ENCODE results near the gene TWF1. TPM values are rescaled to one million over a fixed set of nuclear protein-coding genes. Genes with fewer than 3 reads are reported as not detected.

Gene TWF1
- total RNA-seq, 1 experiment from 2014 or later, result 28.4 TPM

DNA sequence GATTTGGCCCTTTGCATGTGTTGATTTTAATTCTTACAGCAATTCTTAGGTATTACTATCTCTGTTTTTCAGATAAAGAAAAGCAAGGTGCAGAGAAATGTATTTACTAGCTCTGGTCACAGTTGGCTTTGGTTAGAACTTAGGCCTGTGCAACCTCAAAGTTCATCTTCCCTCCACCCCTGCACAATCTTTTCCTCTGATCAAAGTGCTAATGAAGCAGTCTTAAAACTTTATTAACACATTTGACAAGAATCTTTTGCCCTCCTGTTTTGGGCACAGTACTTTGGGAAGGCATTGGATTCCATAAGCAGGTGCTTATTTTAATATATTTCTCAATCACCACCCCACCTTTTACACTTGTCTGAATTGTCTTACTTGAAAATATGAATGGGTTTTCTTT, 44.6 kb downstream of the TWF1 start:
- POLR2A ChIA-PET, result interaction anchor here (1.5 kb wide), 1 partner anchor 44 kb away, joined by 5 read pairs; the partner anchor contains the start of gene TWF1

DNA sequence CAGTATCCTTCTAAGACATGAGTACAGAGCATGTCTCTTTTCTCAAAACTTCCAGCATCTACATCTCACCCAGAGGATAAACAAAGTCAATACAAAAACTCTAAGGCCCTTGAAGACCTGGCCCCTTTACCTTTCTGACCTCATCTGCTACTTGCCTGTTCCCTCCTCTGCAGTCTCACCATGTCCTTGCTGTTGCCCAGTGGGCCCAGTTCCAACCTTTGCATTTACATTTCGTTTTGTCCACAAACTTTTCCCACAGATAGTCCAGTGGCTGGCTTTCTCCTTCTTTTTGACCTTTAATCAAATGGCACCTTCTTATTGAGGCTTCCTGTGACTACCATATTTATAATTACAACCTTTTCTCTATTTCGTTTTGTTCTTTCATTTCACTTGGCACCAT, 45.7 kb downstream of the TWF1 start:
- Mint-ChIP-seq H3K4me1 (peaks cover 53% of the 10 kb centered on the region), H3K36me3 (no peaks in the 10 kb centered on the region), H3K27ac (peak overlapping the region; percentile 47), H3K9me3 (no peaks in the 10 kb centered on the region), H3K4me3 (peak overlapping the region; percentile 87), H3K27me3 (ENCODE audit: low read depth) (no peaks in the 10 kb centered on the region)
- ATAC-seq (no peak), DNase-seq (ENCODE audit: low spot score) (no peak)
- ChIA-PET POLR2A (interaction anchor here (0.5 to 0.7 kb wide), 2 partner anchors 29 to 1523 kb away, joined by 3 to 5 read pairs; no protein-coding TSS in a partner anchor), CTCF (no interaction called here)
- TF ChIP-seq, protein P1, sequence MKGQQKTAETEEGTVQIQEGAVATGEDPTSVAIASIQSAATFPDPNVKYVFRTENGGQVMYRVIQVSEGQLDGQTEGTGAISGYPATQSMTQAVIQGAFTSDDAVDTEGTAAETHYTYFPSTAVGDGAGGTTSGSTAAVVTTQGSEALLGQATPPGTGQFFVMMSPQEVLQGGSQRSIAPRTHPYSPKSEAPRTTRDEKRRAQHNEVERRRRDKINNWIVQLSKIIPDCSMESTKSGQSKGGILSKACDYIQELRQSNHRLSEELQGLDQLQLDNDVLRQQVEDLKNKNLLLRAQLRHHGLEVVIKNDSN (CRISPR knock-in tag; IDR thresholded peaks at IDR 0.05), result no peak
- TF ChIP-seq PRRX2 (CRISPR knock-in tag; IDR thresholded peaks at IDR 0.05) (no peak), SP1 (CRISPR knock-in tag; conservative IDR thresholded peaks at IDR 0.05) (no peak), ZNF423 (CRISPR knock-in tag; IDR thresholded peaks at IDR 0.05) (no peak), MXD4 (CRISPR knock-in tag; IDR thresholded peaks at IDR 0.05; ENCODE audit: borderline replicate concordance) (no peak), GABPB1 (CRISPR knock-in tag; IDR thresholded peaks at IDR 0.05) (no peak), ELF4 (CRISPR knock-in tag; IDR thresholded peaks at IDR 0.05; ENCODE audit: low read depth) (no peak), RELA (CRISPR knock-in tag; IDR thresholded peaks at IDR 0.05; ENCODE audit: borderline replicate concordance) (no peak)
- TF ChIP-seq, protein P2, sequence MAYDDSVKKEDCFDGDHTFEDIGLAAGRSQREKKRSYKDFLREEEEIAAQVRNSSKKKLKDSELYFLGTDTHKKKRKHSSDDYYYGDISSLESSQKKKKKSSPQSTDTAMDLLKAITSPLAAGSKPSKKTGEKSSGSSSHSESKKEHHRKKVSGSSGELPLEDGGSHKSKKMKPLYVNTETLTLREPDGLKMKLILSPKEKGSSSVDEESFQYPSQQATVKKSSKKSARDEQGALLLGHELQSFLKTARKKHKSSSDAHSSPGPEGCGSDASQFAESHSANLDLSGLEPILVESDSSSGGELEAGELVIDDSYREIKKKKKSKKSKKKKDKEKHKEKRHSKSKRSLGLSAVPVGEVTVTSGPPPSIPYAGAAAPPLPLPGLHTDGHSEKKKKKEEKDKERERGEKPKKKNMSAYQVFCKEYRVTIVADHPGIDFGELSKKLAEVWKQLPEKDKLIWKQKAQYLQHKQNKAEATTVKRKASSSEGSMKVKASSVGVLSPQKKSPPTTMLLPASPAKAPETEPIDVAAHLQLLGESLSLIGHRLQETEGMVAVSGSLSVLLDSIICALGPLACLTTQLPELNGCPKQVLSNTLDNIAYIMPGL (CRISPR knock-in tag; IDR thresholded peaks at IDR 0.05), result no peak

More for the DNA sequence above, 44.6 kb downstream of the TWF1 start:
- no peak for ATAC-seq
- H3K4me3 Mint-ChIP-seq, result no peak overlapping the region; the same call in 1 of the 2 replicates
- no peak for DNase-seq (ENCODE audit: low spot score)
- H3K36me3 Mint-ChIP-seq, result no peaks in the 10 kb centered on the region
- H3K27ac Mint-ChIP-seq, result no peak overlapping the region
- no peaks in the 10 kb centered on the region for H3K9me3 Mint-ChIP-seq
- no peaks in the 10 kb centered on the region for H3K27me3 Mint-ChIP-seq (ENCODE audit: low read depth)
- H3K4me1 Mint-ChIP-seq, result peaks cover 53% of the 10 kb centered on the region
- no peak for TF ChIP-seq GTF2I (CRISPR knock-in tag; conservative IDR thresholded peaks at IDR 0.05)
- TF ChIP-seq SOX15 (CRISPR knock-in tag; IDR thresholded peaks at IDR 0.05), result no peak
- TF ChIP-seq, protein P3, sequence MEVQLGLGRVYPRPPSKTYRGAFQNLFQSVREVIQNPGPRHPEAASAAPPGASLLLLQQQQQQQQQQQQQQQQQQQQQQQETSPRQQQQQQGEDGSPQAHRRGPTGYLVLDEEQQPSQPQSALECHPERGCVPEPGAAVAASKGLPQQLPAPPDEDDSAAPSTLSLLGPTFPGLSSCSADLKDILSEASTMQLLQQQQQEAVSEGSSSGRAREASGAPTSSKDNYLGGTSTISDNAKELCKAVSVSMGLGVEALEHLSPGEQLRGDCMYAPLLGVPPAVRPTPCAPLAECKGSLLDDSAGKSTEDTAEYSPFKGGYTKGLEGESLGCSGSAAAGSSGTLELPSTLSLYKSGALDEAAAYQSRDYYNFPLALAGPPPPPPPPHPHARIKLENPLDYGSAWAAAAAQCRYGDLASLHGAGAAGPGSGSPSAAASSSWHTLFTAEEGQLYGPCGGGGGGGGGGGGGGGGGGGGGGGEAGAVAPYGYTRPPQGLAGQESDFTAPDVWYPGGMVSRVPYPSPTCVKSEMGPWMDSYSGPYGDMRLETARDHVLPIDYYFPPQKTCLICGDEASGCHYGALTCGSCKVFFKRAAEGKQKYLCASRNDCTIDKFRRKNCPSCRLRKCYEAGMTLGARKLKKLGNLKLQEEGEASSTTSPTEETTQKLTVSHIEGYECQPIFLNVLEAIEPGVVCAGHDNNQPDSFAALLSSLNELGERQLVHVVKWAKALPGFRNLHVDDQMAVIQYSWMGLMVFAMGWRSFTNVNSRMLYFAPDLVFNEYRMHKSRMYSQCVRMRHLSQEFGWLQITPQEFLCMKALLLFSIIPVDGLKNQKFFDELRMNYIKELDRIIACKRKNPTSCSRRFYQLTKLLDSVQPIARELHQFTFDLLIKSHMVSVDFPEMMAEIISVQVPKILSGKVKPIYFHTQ (CRISPR knock-in tag; IDR thresholded peaks at IDR 0.05), result no peak
- TF ChIP-seq, protein P4, sequence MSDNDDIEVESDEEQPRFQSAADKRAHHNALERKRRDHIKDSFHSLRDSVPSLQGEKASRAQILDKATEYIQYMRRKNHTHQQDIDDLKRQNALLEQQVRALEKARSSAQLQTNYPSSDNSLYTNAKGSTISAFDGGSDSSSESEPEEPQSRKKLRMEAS (CRISPR knock-in tag; IDR thresholded peaks at IDR 0.05), result no peak
- TF ChIP-seq ZBTB21 (CRISPR knock-in tag; IDR thresholded peaks at IDR 0.05; ENCODE audit: borderline replicate concordance), result no peak
- no peak for TF ChIP-seq ESRRA (CRISPR knock-in tag; IDR thresholded peaks at IDR 0.05; ENCODE audit: borderline replicate concordance)
- TF ChIP-seq, protein P1 (CRISPR knock-in tag; IDR thresholded peaks at IDR 0.05), result no peak
- TF ChIP-seq, protein P5, sequence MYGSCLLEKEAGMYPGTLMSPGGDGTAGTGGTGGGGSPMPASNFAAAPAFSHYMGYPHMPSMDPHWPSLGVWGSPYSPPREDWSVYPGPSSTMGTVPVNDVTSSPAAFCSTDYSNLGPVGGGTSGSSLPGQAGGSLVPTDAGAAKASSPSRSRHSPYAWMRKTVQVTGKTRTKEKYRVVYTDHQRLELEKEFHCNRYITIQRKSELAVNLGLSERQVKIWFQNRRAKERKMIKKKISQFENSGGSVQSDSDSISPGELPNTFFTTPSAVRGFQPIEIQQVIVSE (CRISPR knock-in tag; IDR thresholded peaks at IDR 0.05; ENCODE audit: borderline replicate concordance), result no peak
- TF ChIP-seq IRF2 (CRISPR knock-in tag; IDR thresholded peaks at IDR 0.05; ENCODE audit: borderline replicate concordance, low read depth), result no peak
- TF ChIP-seq FOXJ3 (CRISPR knock-in tag; IDR thresholded peaks at IDR 0.05; ENCODE audit: borderline replicate concordance), result no peak
- TF ChIP-seq ATF1 (CRISPR knock-in tag; IDR thresholded peaks at IDR 0.05), result no peak
- TF ChIP-seq, protein P6, sequence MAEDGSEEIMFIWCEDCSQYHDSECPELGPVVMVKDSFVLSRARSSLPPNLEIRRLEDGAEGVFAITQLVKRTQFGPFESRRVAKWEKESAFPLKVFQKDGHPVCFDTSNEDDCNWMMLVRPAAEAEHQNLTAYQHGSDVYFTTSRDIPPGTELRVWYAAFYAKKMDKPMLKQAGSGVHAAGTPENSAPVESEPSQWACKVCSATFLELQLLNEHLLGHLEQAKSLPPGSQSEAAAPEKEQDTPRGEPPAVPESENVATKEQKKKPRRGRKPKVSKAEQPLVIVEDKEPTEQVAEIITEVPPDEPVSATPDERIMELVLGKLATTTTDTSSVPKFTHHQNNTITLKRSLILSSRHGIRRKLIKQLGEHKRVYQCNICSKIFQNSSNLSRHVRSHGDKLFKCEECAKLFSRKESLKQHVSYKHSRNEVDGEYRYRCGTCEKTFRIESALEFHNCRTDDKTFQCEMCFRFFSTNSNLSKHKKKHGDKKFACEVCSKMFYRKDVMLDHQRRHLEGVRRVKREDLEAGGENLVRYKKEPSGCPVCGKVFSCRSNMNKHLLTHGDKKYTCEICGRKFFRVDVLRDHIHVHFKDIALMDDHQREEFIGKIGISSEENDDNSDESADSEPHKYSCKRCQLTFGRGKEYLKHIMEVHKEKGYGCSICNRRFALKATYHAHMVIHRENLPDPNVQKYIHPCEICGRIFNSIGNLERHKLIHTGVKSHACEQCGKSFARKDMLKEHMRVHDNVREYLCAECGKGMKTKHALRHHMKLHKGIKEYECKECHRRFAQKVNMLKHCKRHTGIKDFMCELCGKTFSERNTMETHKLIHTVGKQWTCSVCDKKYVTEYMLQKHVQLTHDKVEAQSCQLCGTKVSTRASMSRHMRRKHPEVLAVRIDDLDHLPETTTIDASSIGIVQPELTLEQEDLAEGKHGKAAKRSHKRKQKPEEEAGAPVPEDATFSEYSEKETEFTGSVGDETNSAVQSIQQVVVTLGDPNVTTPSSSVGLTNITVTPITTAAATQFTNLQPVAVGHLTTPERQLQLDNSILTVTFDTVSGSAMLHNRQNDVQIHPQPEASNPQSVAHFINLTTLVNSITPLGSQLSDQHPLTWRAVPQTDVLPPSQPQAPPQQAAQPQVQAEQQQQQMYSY (CRISPR knock-in tag; IDR thresholded peaks at IDR 0.05), result no peak
- no peak for TF ChIP-seq ZNF416 (CRISPR knock-in tag; IDR thresholded peaks at IDR 0.05)
- no peak for TF ChIP-seq MXD4 (CRISPR knock-in tag; IDR thresholded peaks at IDR 0.05; ENCODE audit: borderline replicate concordance)
- no peak for TF ChIP-seq ETV6 (CRISPR knock-in tag; IDR thresholded peaks at IDR 0.05)
- no peak for TF ChIP-seq HMGA2 (CRISPR knock-in tag; IDR thresholded peaks at IDR 0.05)
- TF ChIP-seq, protein P7, sequence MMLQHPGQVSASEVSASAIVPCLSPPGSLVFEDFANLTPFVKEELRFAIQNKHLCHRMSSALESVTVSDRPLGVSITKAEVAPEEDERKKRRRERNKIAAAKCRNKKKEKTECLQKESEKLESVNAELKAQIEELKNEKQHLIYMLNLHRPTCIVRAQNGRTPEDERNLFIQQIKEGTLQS (CRISPR knock-in tag; conservative IDR thresholded peaks at IDR 0.05), result no peak
- TF ChIP-seq, protein P8, sequence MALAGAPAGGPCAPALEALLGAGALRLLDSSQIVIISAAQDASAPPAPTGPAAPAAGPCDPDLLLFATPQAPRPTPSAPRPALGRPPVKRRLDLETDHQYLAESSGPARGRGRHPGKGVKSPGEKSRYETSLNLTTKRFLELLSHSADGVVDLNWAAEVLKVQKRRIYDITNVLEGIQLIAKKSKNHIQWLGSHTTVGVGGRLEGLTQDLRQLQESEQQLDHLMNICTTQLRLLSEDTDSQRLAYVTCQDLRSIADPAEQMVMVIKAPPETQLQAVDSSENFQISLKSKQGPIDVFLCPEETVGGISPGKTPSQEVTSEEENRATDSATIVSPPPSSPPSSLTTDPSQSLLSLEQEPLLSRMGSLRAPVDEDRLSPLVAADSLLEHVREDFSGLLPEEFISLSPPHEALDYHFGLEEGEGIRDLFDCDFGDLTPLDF (CRISPR knock-in tag; IDR thresholded peaks at IDR 0.05), result no peak
- CTCF ChIA-PET, result no interaction called here

All from WTC11 (cell line).